ENCODE results near the gene DNAJB7. TPM values are rescaled to one million over a fixed set of nuclear protein-coding genes. Genes with fewer than 3 reads are reported as not detected.

The DNAJB7 gene
- total RNA-seq, 2 donors from 2014 or later: not detected

GRCh38 chr22:40857309-40857855 lies 4.5 kb downstream of the DNAJB7 start:
- intact Hi-C loops (cut with DNase I): no loop called here
- no peak for ATAC-seq
- peak overlapping the region; percentile 82 to 99 (median 96) for H3K27ac ChIP-seq
- peaks cover 49% of the 10 kb centered on the region for H3K4me1 ChIP-seq
- DNase-seq: no peak
- H3K36me3 ChIP-seq (replicated peaks in 1 of 2; ENCODE audit: insufficient read depth in 1 of 2, low read depth in 2 of 2): no peaks in the 10 kb centered on the region
- H3K27me3 ChIP-seq: no peaks in the 10 kb centered on the region
- H3K9me3 ChIP-seq: no peaks in the 10 kb centered on the region
- WGBS, 2 donors: 1% methylated on average over 18 of the region's 18 CpGs
- peak overlapping the region; percentile 26 to 88 for H3K4me3 ChIP-seq
- no peak for TF ChIP-seq CTCF (IDR thresholded peaks at IDR 0.05)
- TF ChIP-seq POLR2A (IDR thresholded peaks at IDR 0.05): no peak

GRCh38 chr22:40856513-40857308 lies 5.2 kb downstream of the DNAJB7 start, which contains the start of the genes ST13 and XPNPEP3:
Gene ST13 (minus strand): TSS chr22:40856639. CDS start chr22:40856540, 99 bp downstream.
Gene XPNPEP3 (plus strand): TSS chr22:40857148. CDS start chr22:40857182, 34 bp downstream.
- Histone ChIP-seq H3K4me1 (peaks cover 51% of the 10 kb centered on the region), H3K9me3 (no peaks in the 10 kb centered on the region), H3K27ac (peak within 1 kb of the TSS; percentile 82 to 99 (median 96)), H3K4me3 (peak within 1 kb of the TSS; percentile 88), H3K27me3 (no peaks in the 10 kb centered on the region), H3K36me3 (replicated peaks in 1 of 2; ENCODE audit: insufficient read depth in 1 of 2, low read depth in 2 of 2) (no peaks in the 10 kb centered on the region)
- ATAC-seq (peak; percentile 95), DNase-seq (peak; percentile 97 to 99 (median 98))
- WGBS, 2 donors: 0 to 1% methylated on average over 43 to 63 of the region's 63 CpGs
- intact Hi-C loops (cut with DNase I): no loop called here
- TF ChIP-seq POLR2A (IDR thresholded peaks at IDR 0.05) (peak; percentile 50 to 69 (median 68)), CTCF (IDR thresholded peaks at IDR 0.05) (peak in 4 of 7 experiments; percentile 11 to 42 (median 26))

- Histone ChIP-seq H3K4me1 (peaks cover 54% of the 10 kb centered on the region), H3K36me3 (replicated peaks in 1 of 2; ENCODE audit: insufficient read depth in 1 of 2, low read depth in 2 of 2) (no peaks in the 10 kb centered on the region), H3K27me3 (no peaks in the 10 kb centered on the region), H3K27ac (peak overlapping the region; percentile 82 to 99 (median 96)), H3K9me3 (no peaks in the 10 kb centered on the region), H3K4me3 (peak overlapping the region; percentile 88)
- TF ChIP-seq CTCF (IDR thresholded peaks at IDR 0.05) (no peak), POLR2A (IDR thresholded peaks at IDR 0.05) (no peak)
- DNase-seq: peak in 2 of 4 donors; percentile 23 to 32
- peak; percentile 11 for ATAC-seq
- intact Hi-C loops (cut with DNase I): no loop called here
- 0 to 1% methylated on average over 24 to 29 of the region's 29 CpGs for WGBS, 2 donors
Measured at GRCh38 chr22:40855979-40856512, 5.9 kb downstream of the DNAJB7 start.

- WGBS, 2 donors: 28% methylated on average over 20 of the region's 20 CpGs
- Histone ChIP-seq H3K9me3 (no peaks in the 10 kb centered on the region), H3K27me3 (no peaks in the 10 kb centered on the region), H3K4me3 (peak overlapping the region; percentile 88), H3K4me1 (peaks cover 58% of the 10 kb centered on the region), H3K27ac (peak overlapping the region in 3 of 4 donors; percentile 95 to 99 (median 98)), H3K36me3 (replicated peaks in 1 of 2; ENCODE audit: insufficient read depth in 1 of 2, low read depth in 2 of 2) (no peaks in the 10 kb centered on the region)
- DNase-seq: no peak
- intact Hi-C loops (cut with DNase I): no loop called here
- TF ChIP-seq CTCF (IDR thresholded peaks at IDR 0.05) (no peak), POLR2A (IDR thresholded peaks at IDR 0.05) (no peak)
- ATAC-seq: no peak
Measured at GRCh38 chr22:40855071-40855978, 6.6 kb downstream of the DNAJB7 start.
